HepG2 (cell line): ENCODE results near the gene MAPK8IP3. TPM values are rescaled to one million over a fixed set of nuclear protein-coding genes. Genes with fewer than 3 reads are reported as not detected.

Experiments used
- ARID2 ChIP-seq: sonication (generic); formaldehyde crosslinking; IDR thresholded peaks from 2 replicates; pipeline ENCODE4 v1.8.1; 2022; ENCODE audit warnings: mild to moderate bottlenecking, missing genetic modification reagents, borderline replicate concordance
- BHLHE40 ChIP-seq: IDR thresholded peaks from 2 replicates; pipeline ENCODE4 v1.6.1; 2011; ENCODE audit warnings: low read length, improper control_type of control experiment
- CCAR2 ChIP-seq: fragments of 200-400 bp; formaldehyde crosslinking; optimal IDR thresholded peaks from 2 replicates; pipeline ENCODE3; 2018; ENCODE audit warnings: low read depth, mild to moderate bottlenecking, low read length, moderate library complexity
- ELF1 ChIP-seq: sonication (generic); formaldehyde crosslinking; IDR thresholded peaks from 2 replicates; pipeline ENCODE4 v1.4.0; 2020; ENCODE audit warnings: missing genetic modification reagents
- ELK4 ChIP-seq: sonication (generic); formaldehyde crosslinking; IDR thresholded peaks from 2 replicates; pipeline ENCODE4 v1.9.0; 2021; ENCODE audit warnings: missing genetic modification reagents, borderline replicate concordance
- HMG20B ChIP-seq: conservative IDR thresholded peaks from 2 replicates; pipeline ENCODE4 v1.6.1; 2016; ENCODE audit warnings: missing genetic modification reagents, missing compliant biosample characterization
- KAT7 ChIP-seq: IDR thresholded peaks from 2 replicates; pipeline ENCODE4 v1.6.1; 2018; ENCODE audit warnings: borderline replicate concordance, missing compliant biosample characterization
- MAZ ChIP-seq, 2 experiments: sonication (generic) in 1 of 2; formaldehyde crosslinking in 1 of 2; IDR thresholded peaks; 2 replicates each; pipeline versions ENCODE4 v1.5.0 to v1.6.1; 2012 to 2020; ENCODE audit warnings: low read depth in 2 of 2, mild to moderate bottlenecking in 2 of 2, borderline replicate concordance in 1 of 2, improper control_type of control experiment in 1 of 2, low read length in 1 of 2, missing genetic modification reagents in 1 of 2, moderate library complexity in 1 of 2
- PHF8 ChIP-seq: sonication (generic); formaldehyde crosslinking; IDR thresholded peaks from 2 replicates; pipeline ENCODE4 v1.5.0; 2020; ENCODE audit warnings: missing genetic modification reagents
- RORA ChIP-seq: sonication (generic); formaldehyde crosslinking; IDR thresholded peaks from 2 replicates; pipeline ENCODE4 v1.5.0; 2020; ENCODE audit warnings: mild to moderate bottlenecking, missing genetic modification reagents, moderate library complexity
- SIN3A ChIP-seq: IDR thresholded peaks from 2 replicates; pipeline ENCODE4 v1.6.1; 2011; ENCODE audit warnings: low read depth, mild to moderate bottlenecking, control low read depth, low read length, borderline replicate concordance
- STAT6 ChIP-seq: sonication (generic); formaldehyde crosslinking; IDR thresholded peaks from 2 replicates; pipeline ENCODE4 v1.4.0; 2020; ENCODE audit warnings: missing genetic modification reagents, mild to moderate bottlenecking, borderline replicate concordance
- ZFX ChIP-seq: sonication (generic); formaldehyde crosslinking; IDR thresholded peaks from 2 replicates; pipeline ENCODE4 v1.4.0; 2020; ENCODE audit warnings: mild to moderate bottlenecking, low read depth, missing genetic modification reagents, moderate library complexity
- ZMYM2 ChIP-seq: sonication (generic); formaldehyde crosslinking; IDR thresholded peaks from 2 replicates; pipeline ENCODE4 v1.8.0; 2022; ENCODE audit warnings: mild to moderate bottlenecking, missing genetic modification reagents
- ZNF101 ChIP-seq: sonication (generic); formaldehyde crosslinking; IDR thresholded peaks from 2 replicates; pipeline ENCODE4 v1.4.0; 2020; ENCODE audit warnings: mild to moderate bottlenecking, low read depth, missing genetic modification reagents, borderline replicate concordance
- ZNF331 ChIP-seq: sonication (generic); formaldehyde crosslinking; IDR thresholded peaks from 2 replicates; pipeline ENCODE4 v1.4.0; 2020; ENCODE audit warnings: missing genetic modification reagents
- ZNF362 ChIP-seq: sonication (generic); formaldehyde crosslinking; IDR thresholded peaks from 2 replicates; pipeline ENCODE4 v1.4.0; 2020; ENCODE audit warnings: missing genetic modification reagents, mild to moderate bottlenecking, borderline replicate concordance
- ZNF414 ChIP-seq: sonication (generic); formaldehyde crosslinking; IDR thresholded peaks from 2 replicates; pipeline ENCODE4 v1.5.0; 2020; ENCODE audit warnings: missing genetic modification reagents
- ZNF597 ChIP-seq: sonication (generic); formaldehyde crosslinking; IDR thresholded peaks from 2 replicates; pipeline ENCODE4 v1.5.0; 2020; ENCODE audit warnings: missing genetic modification reagents
- ZNF776 ChIP-seq: sonication (generic); formaldehyde crosslinking; IDR thresholded peaks from 2 replicates; pipeline ENCODE4 v1.4.0; 2020; ENCODE audit warnings: mild to moderate bottlenecking, missing genetic modification reagents
- ZSCAN20 ChIP-seq: sonication (generic); formaldehyde crosslinking; IDR thresholded peaks from 2 replicates; pipeline ENCODE4 v1.4.0; 2020; ENCODE audit warnings: missing genetic modification reagents, mild to moderate bottlenecking, borderline replicate concordance
- polyA plus RNA-seq, 8 experiments: library from polyadenylated mRNA; depleted of rRNA in 3 of 8; stranded (reverse) in 7 of 8; unstranded in 1 of 8; fragments of >200 nt; fragmentation: Illumina TruSeq in 4 of 8; extraction: Trizol in 4 of 8; gene quantifications; 2 replicates each; pipeline versions ENCODE4 v1.2.1 to v1.2.3, GENCODE V29; 2011 to 2016; ENCODE audit warnings: low read depth in 4 of 8, missing spikeins in 1 of 8, mixed read lengths in 1 of 8; ENCODE audit not compliant: insufficient read depth in 1 of 8
- total RNA-seq, 5 experiments: library from RNA; depleted of rRNA; stranded (reverse); fragments of >200 nt; fragmentation: Illumina TruSeq; extraction: Trizol; gene quantifications; 2 replicates each; pipeline ENCODE4 v1.2.3, GENCODE V29; 2016; ENCODE audit warnings: low read depth in 1 of 5

The MAPK8IP3 gene
- total and polyA plus RNA-seq, 2 of the 13 experiments (the other 11 are each of a cell fraction or from before 2014, with no cell fraction given) = 25.1 to 41.7 TPM

- TF ChIP-seq STAT6 (CRISPR knock-in tag) = no peak
- no peak; the same call in 1 of the 2 replicates for TF ChIP-seq BHLHE40
- TF ChIP-seq ELF1 = peak; percentile 64
- TF ChIP-seq MAZ (IDR thresholded peaks at IDR 0.05; ENCODE audit: borderline replicate concordance, low read depth, low read length) = peak; percentile 72
- peak; percentile 95 for TF ChIP-seq MAZ (CRISPR knock-in tag; IDR thresholded peaks at IDR 0.05; ENCODE audit: low read depth)
- TF ChIP-seq SIN3A = 0 out of 2 replicates have a peak, but pooled peaks have one; percentile 36
- TF ChIP-seq ZNF362 (CRISPR knock-in tag) = peak; percentile 31; the same call in 1 of the 2 replicates
- TF ChIP-seq ZNF331 (CRISPR knock-in tag) = peak; percentile 72
- TF ChIP-seq ZSCAN20 (CRISPR knock-in tag) = peak; percentile 53; the same call in 1 of the 2 replicates
- peak; percentile 55; the same call in 1 of the 2 replicates for TF ChIP-seq KAT7
- peak; percentile 95 for TF ChIP-seq ZFX (CRISPR knock-in tag)
- no peak; the same call in 1 of the 2 replicates for TF ChIP-seq ZNF776 (CRISPR knock-in tag)
- TF ChIP-seq ARID2 (CRISPR knock-in tag) = no peak
- TF ChIP-seq ZNF414 = no peak
- TF ChIP-seq HMG20B (CRISPR knock-in tag) = 0 out of 2 replicates have a peak, but pooled peaks have one; percentile 61
- peak; percentile 40; the same call in 1 of the 2 replicates for TF ChIP-seq ZNF597 (CRISPR knock-in tag)
- TF ChIP-seq PHF8 (CRISPR knock-in tag) = peak; percentile 91
- TF ChIP-seq ZNF101 (CRISPR knock-in tag) = no peak
- no peak for TF ChIP-seq ZMYM2 (CRISPR knock-in tag)
- TF ChIP-seq RORA (CRISPR knock-in tag) = no peak
- TF ChIP-seq CCAR2 = no peak
- peak; percentile 93 for TF ChIP-seq ELK4
Observed at GRCh38 chr16:1705688-1706385, at the start of gene MAPK8IP3 (continued).
